CD14-positive monocyte (primary cell): ENCODE results near the gene SOD3. TPM values are rescaled to one million over a fixed set of nuclear protein-coding genes. Genes with fewer than 3 reads are reported as not detected.

ENCODE experiments used
- DNase-seq, 3 donors: peaks; one replicate each; pipeline ENCODE4 v3.0.0-alpha.2; 2011 to 2022
- H2AFZ ChIP-seq: 2 replicates; pipeline ENCODE4 v1.6.0; 2012; ENCODE audit warnings: mild to moderate bottlenecking, low read depth, low read length, inconsistent platforms; ENCODE audit not compliant: insufficient read depth, poor library complexity, severe bottlenecking
- H3K27ac ChIP-seq, 2 donors: 1 replicate in 1 of 2; 2 replicates in 1 of 2; pipeline ENCODE4 v1.5.1; 2012 to 2013; ENCODE audit warnings: low read length in 2 of 2, control low read depth in 1 of 2, inconsistent platforms in 1 of 2, low read depth in 1 of 2, mild to moderate bottlenecking in 1 of 2
- H3K27me3 ChIP-seq, 2 donors: one replicate each; pipeline versions ENCODE4 v1.6.0 to v1.6.1; 2011 to 2013; ENCODE audit warnings: low read length in 2 of 2; ENCODE audit not compliant: control insufficient read depth in 2 of 2, insufficient read depth in 2 of 2
- H3K36me3 ChIP-seq, 2 donors: replicated peaks in 1 of 2; 1 replicate in 1 of 2; 2 replicates in 1 of 2; pipeline versions ENCODE4 v1.5.1 to v1.6.1; 2012 to 2013; ENCODE audit warnings: low read length in 2 of 2, control low read depth in 1 of 2, inconsistent platforms in 1 of 2, mild to moderate bottlenecking in 1 of 2; ENCODE audit not compliant: insufficient read depth in 2 of 2, control insufficient read depth in 1 of 2
- H3K4me1 ChIP-seq, 2 donors: 1 replicate in 1 of 2; 2 replicates in 1 of 2; pipeline versions ENCODE4 v1.5.1 to v1.6.1; 2012 to 2013; ENCODE audit warnings: low read length in 2 of 2, control low read depth in 1 of 2, inconsistent platforms in 1 of 2, mild to moderate bottlenecking in 1 of 2, moderate library complexity in 1 of 2; ENCODE audit not compliant: insufficient read depth in 2 of 2, control insufficient read depth in 1 of 2
- H3K4me2 ChIP-seq: replicated peaks from 2 replicates; pipeline ENCODE3; 2012; ENCODE audit warnings: low read length, moderate library complexity, mild to moderate bottlenecking; ENCODE audit not compliant: poor library complexity, severe bottlenecking; ENCODE audit errors: extremely low read depth
- H3K4me3 ChIP-seq, 3 experiments: fragments of 200-600 bp in 1 of 3; sonication (generic) in 1 of 3; replicated peaks in 1 of 3; 1 replicate in 2 of 3; 2 replicates in 1 of 3; pipeline ENCODE4 v1.5.1; 2011 to 2013; ENCODE audit warnings: low read length in 3 of 3, mild to moderate bottlenecking in 3 of 3, control low read depth in 2 of 3, low read depth in 2 of 3, inconsistent platforms in 1 of 3, moderate library complexity in 1 of 3
- H3K79me2 ChIP-seq: 2 replicates; pipeline ENCODE4 v1.6.0; 2012; ENCODE audit warnings: mild to moderate bottlenecking, control low read depth, inconsistent platforms, low read length, moderate library complexity; ENCODE audit not compliant: insufficient read depth
- H3K9ac ChIP-seq: 2 replicates; pipeline ENCODE4 v1.6.0; 2017; ENCODE audit warnings: low read length, mild to moderate bottlenecking; ENCODE audit not compliant: insufficient read depth, poor library complexity, severe bottlenecking
- H3K9me3 ChIP-seq, 2 donors: replicated peaks in 1 of 2; 1 replicate in 1 of 2; 2 replicates in 1 of 2; pipeline versions ENCODE4 v1.5.1 to v1.6.1; 2012 to 2013; ENCODE audit warnings: low read length in 2 of 2, control low read depth in 1 of 2; ENCODE audit not compliant: control insufficient read depth in 1 of 2, insufficient read depth in 1 of 2
- H4K20me1 ChIP-seq: 2 replicates; pipeline ENCODE4 v1.6.0; 2012; ENCODE audit warnings: mild to moderate bottlenecking, low read length, control low read depth, moderate library complexity; ENCODE audit not compliant: insufficient read depth
- H3K27ac Mint-ChIP-seq, 7 donors: one replicate each; pipeline ENCODE4 v1.8.0; 2020; ENCODE audit warnings: mild to moderate bottlenecking in 7 of 7, mixed read lengths in 7 of 7, moderate library complexity in 6 of 7, inconsistent platforms in 2 of 7
- H3K27me3 Mint-ChIP-seq, 3 donors: one replicate each; pipeline ENCODE4 v1.8.0; 2021 to 2022; ENCODE audit warnings: low read depth in 3 of 3, mild to moderate bottlenecking in 3 of 3, mixed read lengths in 3 of 3, moderate library complexity in 3 of 3, inconsistent platforms in 1 of 3
- H3K36me3 Mint-ChIP-seq, 2 donors: one replicate each; pipeline ENCODE4 v1.8.0; 2020; ENCODE audit warnings: mixed read lengths in 2 of 2, inconsistent platforms in 1 of 2, mild to moderate bottlenecking in 1 of 2
- H3K4me1 Mint-ChIP-seq: one replicate; pipeline ENCODE4 v1.8.0; 2020; ENCODE audit warnings: mild to moderate bottlenecking, mixed read lengths
- H3K4me3 Mint-ChIP-seq, 2 donors: one replicate each; pipeline ENCODE4 v1.8.0; 2020; ENCODE audit warnings: mild to moderate bottlenecking in 2 of 2, mixed read lengths in 2 of 2, moderate library complexity in 1 of 2
- H3K9me3 Mint-ChIP-seq, 7 donors: one replicate each; pipeline ENCODE4 v1.8.0; 2020 to 2022; ENCODE audit warnings: mixed read lengths in 7 of 7, mild to moderate bottlenecking in 6 of 7, moderate library complexity in 6 of 7, inconsistent platforms in 2 of 7
- WGBS: methylation state at CpG from one replicate; pipeline ENCODE4 v1.1.5; 2013; ENCODE audit warnings: missing lambda C conversion rate; ENCODE audit not compliant: insufficient coverage; 5-methylcytosine and 5-hydroxymethylcytosine counted together
- intact Hi-C, 2 donors: fragments of 100-400 bp; cut with micrococcal nuclease; formaldehyde crosslinking; loops; one replicate each; pipeline versions ENCODE4 v1.15.0 to v1.15.1; 2023
- polyA plus RNA-seq, 3 donors: library from polyadenylated mRNA; depleted of rRNA in 1 of 3; unstranded in 2 of 3; stranded (reverse) in 1 of 3; fragments of 300-500 nt in 2 of 3; fragments of >200 nt in 1 of 3; fragmentation: Illumina TruSeq in 2 of 3; gene quantifications; 1 replicate in 2 of 3; 2 replicates in 1 of 3; pipeline ENCODE4 v1.2.3, GENCODE V29; 2012 to 2021
- TF ChIP-seq, protein P1 (sequence below): fragments of 200-600 bp; IDR thresholded peaks from one replicate; pipeline ENCODE4 v1.8.0; 2022; ENCODE audit warnings: antibody characterized with exemption, mild to moderate bottlenecking

SOD3 gene
- polyA plus RNA-seq, 3 donors, result not detected

DNA sequence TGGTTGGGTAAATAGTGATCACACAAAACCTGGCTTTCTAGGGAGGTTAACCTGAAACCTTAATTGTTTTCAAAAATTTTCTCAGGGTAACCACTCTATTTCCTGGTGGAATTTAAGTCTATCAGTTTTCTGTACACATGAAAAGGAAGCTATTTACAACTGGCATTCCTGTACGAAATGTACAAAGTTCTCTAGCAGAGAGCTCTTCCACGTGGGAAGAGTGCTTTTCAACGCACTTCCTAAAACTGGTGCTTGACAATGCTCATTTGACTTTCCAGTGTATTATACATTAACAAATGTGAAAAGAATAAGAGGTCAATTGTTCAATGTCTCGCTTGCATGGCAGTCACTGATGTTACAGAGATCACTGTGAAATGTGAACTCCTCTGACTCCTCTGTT lies 2.8 kb upstream of the SOD3 start:
- Histone ChIP-seq H3K4me3 (no peak overlapping the region), H3K4me1 (peaks cover 18% of the 10 kb centered on the region in 2 donors), H3K36me3 (no peaks in the 10 kb centered on the region), H3K27me3 (peaks cover 5 to 10% of the 10 kb centered on the region in 2 donors), H4K20me1 (no peaks in the 10 kb centered on the region), H3K9me3 (no peaks in the 10 kb centered on the region), H2AFZ (no peak overlapping the region), H3K27ac (no peak overlapping the region), H3K9ac (no peak overlapping the region), H3K79me2 (no peaks in the 10 kb centered on the region), H3K4me2 (no peak overlapping the region)
- intact Hi-C loops, result no loop called here
- TF ChIP-seq, protein P1, sequence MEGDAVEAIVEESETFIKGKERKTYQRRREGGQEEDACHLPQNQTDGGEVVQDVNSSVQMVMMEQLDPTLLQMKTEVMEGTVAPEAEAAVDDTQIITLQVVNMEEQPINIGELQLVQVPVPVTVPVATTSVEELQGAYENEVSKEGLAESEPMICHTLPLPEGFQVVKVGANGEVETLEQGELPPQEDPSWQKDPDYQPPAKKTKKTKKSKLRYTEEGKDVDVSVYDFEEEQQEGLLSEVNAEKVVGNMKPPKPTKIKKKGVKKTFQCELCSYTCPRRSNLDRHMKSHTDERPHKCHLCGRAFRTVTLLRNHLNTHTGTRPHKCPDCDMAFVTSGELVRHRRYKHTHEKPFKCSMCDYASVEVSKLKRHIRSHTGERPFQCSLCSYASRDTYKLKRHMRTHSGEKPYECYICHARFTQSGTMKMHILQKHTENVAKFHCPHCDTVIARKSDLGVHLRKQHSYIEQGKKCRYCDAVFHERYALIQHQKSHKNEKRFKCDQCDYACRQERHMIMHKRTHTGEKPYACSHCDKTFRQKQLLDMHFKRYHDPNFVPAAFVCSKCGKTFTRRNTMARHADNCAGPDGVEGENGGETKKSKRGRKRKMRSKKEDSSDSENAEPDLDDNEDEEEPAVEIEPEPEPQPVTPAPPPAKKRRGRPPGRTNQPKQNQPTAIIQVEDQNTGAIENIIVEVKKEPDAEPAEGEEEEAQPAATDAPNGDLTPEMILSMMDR, result no peak
- Mint-ChIP-seq H3K27me3 (peaks cover 4 to 8% (median 7%) of the 10 kb centered on the region in 3 donors), H3K4me1 (peaks cover 23% of the 10 kb centered on the region), H3K36me3 (no peaks in the 10 kb centered on the region), H3K9me3 (peaks cover 3 to 9% (median 7%) of the 10 kb centered on the region in 7 donors), H3K27ac (no peak overlapping the region), H3K4me3 (no peak overlapping the region)
- WGBS, result no CpG with 5 or more reads among the region's 4 CpGs
- DNase-seq, result no peak

DNA sequence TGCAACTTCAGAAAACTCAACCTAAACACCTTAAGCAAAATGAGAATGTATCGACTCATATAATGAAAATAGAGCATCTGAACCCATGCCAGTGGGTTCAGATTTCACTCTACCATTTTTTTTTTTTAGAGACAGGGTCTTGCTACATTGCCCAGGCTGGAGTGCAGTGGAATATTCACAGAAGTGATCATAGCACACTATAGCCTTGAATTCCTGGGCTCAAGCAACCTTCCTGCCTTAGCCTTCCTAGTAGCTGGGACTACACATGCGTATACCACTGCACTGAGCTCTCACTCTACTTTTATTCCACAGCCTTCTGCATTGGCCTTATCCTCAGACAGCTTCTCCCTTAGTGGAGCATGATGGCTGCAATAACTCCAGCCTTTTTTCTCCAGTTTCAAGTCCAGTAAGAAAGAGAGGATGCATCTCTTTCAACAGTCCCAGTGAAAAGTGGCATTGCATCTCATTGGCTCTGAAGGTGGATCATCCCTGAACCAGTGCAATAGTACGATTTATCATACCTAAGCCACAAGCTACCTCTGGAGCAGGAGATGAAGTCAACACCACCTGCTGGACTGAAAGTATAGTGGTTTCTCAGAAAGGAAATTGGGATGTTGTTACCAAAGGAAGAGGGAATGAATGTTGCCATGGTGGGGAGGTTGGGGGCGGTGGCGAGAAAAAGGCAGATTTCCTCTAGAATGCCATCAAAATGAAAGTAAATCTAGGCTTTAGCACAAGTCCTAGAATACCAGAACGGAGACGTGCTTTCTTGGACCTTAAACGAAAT lies 2.0 kb upstream of the SOD3 start:
- Histone ChIP-seq H2AFZ (peak overlapping the region; percentile 17), H3K4me2 (peak overlapping the region; percentile 43), H4K20me1 (no peaks in the 10 kb centered on the region), H3K4me3 (peak overlapping the region in 2 of 3 experiments; percentile 29 to 44), H3K27me3 (peaks cover 9 to 18% of the 10 kb centered on the region in 2 donors), H3K9me3 (no peaks in the 10 kb centered on the region), H3K27ac (peak overlapping the region in 1 of 2 donors; percentile 2), H3K36me3 (no peaks in the 10 kb centered on the region), H3K4me1 (peaks cover 18% of the 10 kb centered on the region in 2 donors), H3K9ac (no peak overlapping the region), H3K79me2 (no peaks in the 10 kb centered on the region)
- Mint-ChIP-seq H3K27me3 (peaks cover 10 to 16% (median 15%) of the 10 kb centered on the region in 3 donors), H3K4me1 (peaks cover 23% of the 10 kb centered on the region), H3K36me3 (peaks cover 0 to 2% of the 10 kb centered on the region in 2 donors), H3K4me3 (peak overlapping the region; percentile 52 to 80), H3K9me3 (peaks cover 2 to 6% (median 4%) of the 10 kb centered on the region in 7 donors), H3K27ac (peak overlapping the region in 2 of 7 donors; percentile 32)
- TF ChIP-seq, protein P1, result no peak
- intact Hi-C loops, result no loop called here
- WGBS, result 36% methylated on average over 7 of the region's 8 CpGs
- DNase-seq, result no peak
